Measurements from ENCODE around the gene FGF22. TPM values are rescaled to one million over a fixed set of nuclear protein-coding genes. Genes with fewer than 3 reads are reported as not detected.

FGF22 gene
- total and polyA plus RNA-seq, 4 donors, result 0.08 TPM; not detected in 3

DNA sequence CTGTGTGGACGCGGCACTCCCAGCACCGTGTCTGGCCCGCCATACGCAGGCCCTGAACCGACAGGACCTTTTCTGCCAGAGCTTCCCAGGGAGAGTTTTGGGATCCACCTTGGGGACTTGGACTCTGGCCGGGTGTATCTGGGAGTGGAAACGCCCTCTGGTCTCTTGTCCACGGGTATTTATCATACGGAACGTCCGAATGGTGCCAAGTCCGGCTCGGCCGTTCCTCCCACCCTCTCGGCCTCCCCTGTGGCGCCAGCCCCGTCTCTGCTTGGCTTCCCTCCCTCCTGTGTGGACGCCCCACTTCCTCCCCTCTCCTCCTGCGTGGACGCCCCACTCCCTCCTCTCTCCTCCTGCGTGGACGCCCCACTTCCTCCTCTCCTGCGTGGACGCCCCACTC, 37.9 kb upstream of the FGF22 start:
- H3K9ac ChIP-seq (ENCODE audit: low read depth in 1 of 2, low read length in 2 of 2), result no peak overlapping the region
- no peaks in the 10 kb centered on the region for H3K27me3 ChIP-seq (ENCODE audit: control insufficient read depth in 4 of 4, insufficient read depth in 4 of 4, low read length in 3 of 4)
- H3K4me3 ChIP-seq (ENCODE audit: low read depth in 1 of 3, low read length in 3 of 3), result no peak overlapping the region
- H3K27ac ChIP-seq (ENCODE audit: low read depth in 1 of 2, low read length in 2 of 2), result no peak overlapping the region
- no peaks in the 10 kb centered on the region for H3K4me1 ChIP-seq (ENCODE audit: control insufficient read depth in 4 of 4, insufficient read depth in 4 of 4, low read length in 3 of 4)
- no peaks in the 10 kb centered on the region for H3K9me3 ChIP-seq (ENCODE audit: control insufficient read depth in 4 of 4, low read length in 3 of 4)
- DNase-seq (ENCODE audit: low spot score), result no peak
- no peak for TF ChIP-seq TAF1 (conservative IDR thresholded peaks at IDR 0.05)
- no peak for TF ChIP-seq CTCF (IDR thresholded peaks at IDR 0.05; ENCODE audit: low read depth, low read length, missing input control)
- TF ChIP-seq JUND (IDR thresholded peaks at IDR 0.05), result no peak
- no peak for TF ChIP-seq EGR1 (IDR thresholded peaks at IDR 0.05; ENCODE audit: low read depth in 2 of 2)
- TF ChIP-seq ATF3 (IDR thresholded peaks at IDR 0.05), result no peak
- TF ChIP-seq NR2F2 (IDR thresholded peaks at IDR 0.05), result no peak
- no peak for TF ChIP-seq FOXA2 (IDR thresholded peaks at IDR 0.05)
- TF ChIP-seq, protein P1, sequence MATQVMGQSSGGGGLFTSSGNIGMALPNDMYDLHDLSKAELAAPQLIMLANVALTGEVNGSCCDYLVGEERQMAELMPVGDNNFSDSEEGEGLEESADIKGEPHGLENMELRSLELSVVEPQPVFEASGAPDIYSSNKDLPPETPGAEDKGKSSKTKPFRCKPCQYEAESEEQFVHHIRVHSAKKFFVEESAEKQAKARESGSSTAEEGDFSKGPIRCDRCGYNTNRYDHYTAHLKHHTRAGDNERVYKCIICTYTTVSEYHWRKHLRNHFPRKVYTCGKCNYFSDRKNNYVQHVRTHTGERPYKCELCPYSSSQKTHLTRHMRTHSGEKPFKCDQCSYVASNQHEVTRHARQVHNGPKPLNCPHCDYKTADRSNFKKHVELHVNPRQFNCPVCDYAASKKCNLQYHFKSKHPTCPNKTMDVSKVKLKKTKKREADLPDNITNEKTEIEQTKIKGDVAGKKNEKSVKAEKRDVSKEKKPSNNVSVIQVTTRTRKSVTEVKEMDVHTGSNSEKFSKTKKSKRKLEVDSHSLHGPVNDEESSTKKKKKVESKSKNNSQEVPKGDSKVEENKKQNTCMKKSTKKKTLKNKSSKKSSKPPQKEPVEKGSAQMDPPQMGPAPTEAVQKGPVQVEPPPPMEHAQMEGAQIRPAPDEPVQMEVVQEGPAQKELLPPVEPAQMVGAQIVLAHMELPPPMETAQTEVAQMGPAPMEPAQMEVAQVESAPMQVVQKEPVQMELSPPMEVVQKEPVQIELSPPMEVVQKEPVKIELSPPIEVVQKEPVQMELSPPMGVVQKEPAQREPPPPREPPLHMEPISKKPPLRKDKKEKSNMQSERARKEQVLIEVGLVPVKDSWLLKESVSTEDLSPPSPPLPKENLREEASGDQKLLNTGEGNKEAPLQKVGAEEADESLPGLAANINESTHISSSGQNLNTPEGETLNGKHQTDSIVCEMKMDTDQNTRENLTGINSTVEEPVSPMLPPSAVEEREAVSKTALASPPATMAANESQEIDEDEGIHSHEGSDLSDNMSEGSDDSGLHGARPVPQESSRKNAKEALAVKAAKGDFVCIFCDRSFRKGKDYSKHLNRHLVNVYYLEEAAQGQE (IDR thresholded peaks at IDR 0.05), result no peak
- WGBS, result 85% methylated on average over 25 of the region's 25 CpGs
- no peaks in the 10 kb centered on the region for H3K36me3 ChIP-seq (ENCODE audit: control insufficient read depth in 4 of 4, insufficient read depth in 3 of 4, low read depth in 1 of 4, low read length in 3 of 4)

DNA sequence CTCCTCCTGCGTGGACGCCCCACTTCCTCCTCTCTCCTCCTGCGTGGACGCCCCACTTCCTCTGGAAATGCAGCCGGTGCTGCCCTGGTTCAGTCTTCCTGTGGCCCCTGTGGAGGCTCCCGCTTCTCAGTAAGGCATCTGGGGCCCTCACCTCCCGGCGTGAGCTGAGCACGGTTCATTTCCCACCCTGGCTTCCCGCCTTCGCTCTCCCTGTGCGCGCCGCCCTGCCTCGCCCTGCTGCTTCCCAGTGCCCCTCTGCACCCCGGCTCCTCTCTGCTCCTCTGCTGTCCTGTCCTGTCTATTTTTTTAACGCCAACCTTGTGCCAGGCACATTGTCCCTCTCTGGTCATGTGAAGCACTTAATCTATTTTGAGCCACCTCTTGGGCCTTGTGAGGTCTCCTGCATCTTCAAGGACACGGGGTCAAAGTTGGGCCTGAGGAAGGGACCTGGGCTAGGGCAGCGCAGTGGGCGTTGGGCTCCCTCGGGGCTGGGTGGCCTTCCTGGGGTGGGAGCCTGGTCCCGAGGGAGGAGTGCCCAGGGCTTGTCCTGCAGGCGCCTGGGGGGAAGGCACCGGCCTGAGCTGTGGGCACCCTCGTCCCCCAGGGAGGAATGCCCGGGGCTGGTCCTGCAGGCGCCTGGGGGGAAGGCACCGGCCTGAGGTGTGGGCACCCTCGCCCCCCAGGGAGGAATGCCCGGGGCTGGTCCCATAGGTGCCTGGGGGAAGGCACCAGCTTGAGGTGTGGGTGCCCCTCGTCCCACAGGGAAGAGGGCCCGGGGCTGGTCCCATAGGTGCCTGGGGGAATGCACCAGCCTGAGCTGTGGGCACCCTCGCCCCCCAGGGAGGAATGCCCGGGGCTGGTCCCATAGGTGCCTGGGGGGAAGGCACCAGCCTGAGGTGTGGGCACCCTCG, 37.0 kb upstream of the FGF22 start:
- TF ChIP-seq ZBTB33 (IDR thresholded peaks at IDR 0.05) (no peak), JUND (IDR thresholded peaks at IDR 0.05) (no peak), RAD21 (IDR thresholded peaks at IDR 0.05) (no peak), HNF4A (conservative IDR thresholded peaks at IDR 0.05) (no peak), SP1 (IDR thresholded peaks at IDR 0.05) (no peak), CTCF (IDR thresholded peaks at IDR 0.05; ENCODE audit: low read depth, low read length, missing input control) (no peak), GABPA (IDR thresholded peaks at IDR 0.05 in 1 of 2, conservative IDR thresholded peaks at IDR 0.05 in 1 of 2) (no peak)
- TF ChIP-seq, protein P2, sequence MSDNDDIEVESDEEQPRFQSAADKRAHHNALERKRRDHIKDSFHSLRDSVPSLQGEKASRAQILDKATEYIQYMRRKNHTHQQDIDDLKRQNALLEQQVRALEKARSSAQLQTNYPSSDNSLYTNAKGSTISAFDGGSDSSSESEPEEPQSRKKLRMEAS (IDR thresholded peaks at IDR 0.05), result no peak
- TF ChIP-seq, protein P1 (IDR thresholded peaks at IDR 0.05), result no peak
- Histone ChIP-seq H3K9me3 (ENCODE audit: control insufficient read depth in 4 of 4, low read length in 3 of 4) (no peaks in the 10 kb centered on the region), H3K4me3 (ENCODE audit: low read depth in 1 of 3, low read length in 3 of 3) (no peak overlapping the region), H3K4me1 (ENCODE audit: control insufficient read depth in 4 of 4, insufficient read depth in 4 of 4, low read length in 3 of 4) (no peaks in the 10 kb centered on the region), H3K27ac (ENCODE audit: low read depth in 1 of 2, low read length in 2 of 2) (no peak overlapping the region), H3K36me3 (ENCODE audit: control insufficient read depth in 4 of 4, insufficient read depth in 3 of 4, low read depth in 1 of 4, low read length in 3 of 4) (no peaks in the 10 kb centered on the region), H3K27me3 (ENCODE audit: control insufficient read depth in 4 of 4, insufficient read depth in 4 of 4, low read length in 3 of 4) (no peaks in the 10 kb centered on the region), H3K9ac (ENCODE audit: low read depth in 1 of 2, low read length in 2 of 2) (no peak overlapping the region)
- WGBS, result 89% methylated on average over 35 of the region's 35 CpGs
- no peak for DNase-seq (ENCODE audit: low spot score)

All from liver (tissue), 9 donors.